Stimulated activated CD8-positive, alpha-beta memory T cell treated with anti-CD3 and anti-CD28 coated beads, Interleukin-7, amount 100 ng/mL, for 1 hour (primary cell): ENCODE measurements around the gene GAB3.

ENCODE experiments used
- DNase-seq, 2 donors: peaks; one replicate each; pipeline ENCODE4 v3.0.0-alpha.2; 2020; ENCODE audit warnings: low read depth in 2 of 2

The GAB3 gene

DNA sequence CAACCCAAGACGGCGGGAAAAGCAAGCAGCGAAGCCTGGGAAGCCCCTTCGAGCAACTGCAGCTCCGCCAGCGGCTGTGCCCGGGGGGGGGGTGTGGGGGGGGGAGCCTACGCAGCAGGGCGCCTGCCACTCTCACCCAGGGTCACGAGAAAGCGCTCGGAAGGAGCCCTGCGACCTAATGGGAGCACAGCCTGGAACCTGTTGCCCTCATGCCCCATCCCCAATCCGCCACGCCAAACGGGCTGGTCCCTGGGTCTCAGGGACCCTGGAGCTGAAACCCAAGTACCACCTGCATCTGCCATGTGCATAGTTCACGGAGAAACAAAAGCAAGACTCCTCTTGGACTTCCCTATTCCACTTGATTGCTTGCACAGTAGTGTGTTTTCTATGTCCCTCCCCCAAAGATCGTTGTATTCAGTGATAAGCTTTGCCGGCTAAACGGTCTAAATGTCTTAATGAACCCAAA is 359 bp upstream of the GAB3 start:
- no peak for DNase-seq

DNA sequence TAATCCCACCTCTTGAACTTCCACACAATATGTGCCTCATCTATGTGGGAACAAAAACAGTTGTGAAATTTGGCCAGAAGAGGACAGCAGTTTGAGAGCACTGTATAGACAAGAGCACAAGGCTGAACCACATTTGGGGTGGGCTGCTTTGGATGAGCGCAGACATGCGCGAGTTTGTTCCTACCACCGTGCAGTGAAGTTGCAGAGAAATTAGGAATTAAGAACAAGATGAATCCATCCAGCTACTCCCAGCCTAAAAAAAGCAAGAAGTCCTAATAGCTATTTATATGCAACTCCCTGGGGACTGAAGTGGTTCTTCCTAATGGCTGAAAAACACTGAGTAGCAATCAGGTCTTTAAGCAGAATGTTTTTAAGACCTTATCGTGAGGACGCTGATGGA is 1.0 kb downstream of the GAB3 start:
- no peak for DNase-seq

DNA sequence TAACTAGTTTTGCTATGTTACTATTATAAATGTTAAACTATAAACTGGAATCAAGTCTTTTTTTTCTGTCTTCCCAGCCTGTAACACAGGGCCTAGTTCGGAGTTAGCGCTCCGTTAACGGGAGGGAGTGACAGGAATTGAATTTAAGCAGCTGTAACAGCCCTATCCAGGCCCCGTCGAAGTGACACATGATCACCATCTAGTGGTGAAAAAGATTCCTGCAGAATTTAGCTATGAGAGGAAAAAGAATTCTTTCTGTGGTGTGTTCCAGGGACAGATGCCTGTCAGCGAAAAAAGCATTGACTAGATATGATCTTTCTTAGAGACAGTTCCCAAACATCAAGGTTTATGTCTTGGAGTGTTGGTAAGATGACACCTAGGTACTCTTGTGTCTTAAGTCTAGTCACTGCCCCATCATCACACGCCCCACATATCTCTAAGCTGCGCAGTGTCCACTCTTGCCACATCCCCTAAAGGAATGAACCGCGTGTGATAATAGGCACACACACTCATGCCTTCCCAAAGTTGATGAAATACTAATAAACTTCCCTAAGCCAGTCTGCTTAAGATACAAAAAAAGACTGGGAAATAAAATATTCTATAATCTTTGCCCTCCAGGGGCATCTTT is 2.1 kb downstream of the GAB3 start:
- DNase-seq: no peak

DNA sequence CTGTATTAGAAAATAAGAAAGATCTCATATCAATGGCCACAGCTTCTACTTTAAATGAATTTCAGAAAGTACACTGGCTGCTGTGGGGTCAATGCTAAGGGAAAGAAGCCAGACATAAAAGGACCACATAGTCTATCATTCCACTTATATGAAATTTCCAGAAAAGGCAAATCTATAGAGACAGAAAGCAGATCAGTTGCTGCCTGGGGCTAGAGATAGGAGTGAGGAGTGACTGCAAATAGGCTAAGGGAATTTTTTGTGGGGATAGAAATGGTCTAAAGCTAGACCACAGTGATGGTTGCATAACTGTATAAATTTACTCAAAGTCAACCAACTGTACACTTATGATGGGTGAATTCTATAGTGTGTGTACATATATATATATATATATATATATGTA is 8.3 kb downstream of the GAB3 start:
- no peak for DNase-seq

DNA sequence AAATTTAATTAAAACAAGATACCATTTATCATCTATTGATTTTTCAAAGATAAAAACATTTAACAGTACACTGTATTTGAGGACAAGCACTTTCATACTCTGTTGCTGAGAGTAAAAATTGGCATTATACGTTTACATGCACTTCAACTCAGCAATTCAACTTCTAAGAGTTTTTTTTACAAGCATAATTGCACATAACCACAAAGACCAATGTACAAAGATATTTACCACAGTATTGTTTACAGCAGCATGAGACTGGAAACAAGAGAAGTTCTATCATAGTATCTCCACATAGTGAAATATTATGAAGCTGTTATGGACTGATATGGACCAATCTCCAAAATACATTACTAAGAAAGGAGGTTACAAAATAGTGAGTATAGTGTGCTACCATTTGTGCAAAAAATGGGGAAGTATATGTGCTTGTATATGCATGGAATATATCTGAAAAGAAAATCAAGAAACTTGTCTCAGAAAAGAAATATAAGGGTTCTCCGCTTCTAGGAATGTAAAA is 10.9 kb downstream of the GAB3 start:
- DNase-seq: no peak

DNA sequence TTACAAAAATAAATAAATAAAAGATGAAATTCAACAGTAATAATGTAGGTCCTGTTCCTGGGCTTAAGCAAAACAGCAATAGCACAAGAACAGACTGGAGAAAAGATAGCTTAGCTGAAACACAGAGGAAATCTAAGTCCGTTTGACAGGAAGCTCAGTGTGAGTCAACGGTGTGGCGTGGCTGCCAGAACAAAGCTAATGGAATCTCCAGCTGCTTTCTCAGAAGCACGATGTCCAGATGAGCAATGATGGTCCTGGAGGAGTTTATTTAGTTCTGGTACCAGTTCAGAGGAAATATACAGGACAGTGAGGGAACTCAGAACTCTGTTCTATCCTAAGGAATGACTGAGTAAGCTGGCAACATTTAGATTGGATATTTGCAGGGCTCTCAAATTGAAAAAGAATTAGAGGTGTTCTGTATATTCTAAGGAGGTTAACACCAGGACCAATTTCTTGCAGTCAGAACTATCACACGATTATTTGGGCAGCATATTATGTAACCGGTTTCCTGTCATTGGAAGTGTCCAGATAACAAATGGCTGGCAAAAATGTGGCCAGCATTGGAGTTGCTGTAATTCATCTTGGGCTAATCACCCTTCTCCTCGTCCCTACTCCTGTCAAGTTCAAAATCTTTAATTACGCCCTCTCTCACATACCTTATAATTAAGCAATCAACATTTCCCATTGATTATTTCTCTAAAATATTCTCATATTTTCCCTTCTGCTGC is 12.7 kb downstream of the GAB3 start:
- no peak for DNase-seq

DNA sequence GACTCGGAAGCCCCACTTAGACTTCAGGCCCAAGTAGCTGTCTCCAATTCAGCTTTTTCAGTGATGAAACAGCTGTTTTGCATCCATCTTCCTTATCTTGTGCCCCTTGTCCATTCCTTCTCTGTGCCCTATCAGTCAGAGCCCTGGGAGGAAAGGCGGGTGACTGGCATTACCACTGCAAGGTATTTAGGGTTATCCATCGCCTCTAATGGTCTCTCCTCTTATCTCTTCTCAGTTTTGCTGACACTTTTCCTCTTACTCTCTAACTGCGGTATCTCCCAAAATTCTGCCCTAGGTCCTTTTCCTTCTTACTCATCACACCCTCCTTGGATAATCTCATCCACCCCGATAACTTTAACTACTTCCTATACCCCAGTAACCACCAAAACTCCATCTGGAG is 13.7 kb downstream of the GAB3 start:
- DNase-seq: no peak

DNA sequence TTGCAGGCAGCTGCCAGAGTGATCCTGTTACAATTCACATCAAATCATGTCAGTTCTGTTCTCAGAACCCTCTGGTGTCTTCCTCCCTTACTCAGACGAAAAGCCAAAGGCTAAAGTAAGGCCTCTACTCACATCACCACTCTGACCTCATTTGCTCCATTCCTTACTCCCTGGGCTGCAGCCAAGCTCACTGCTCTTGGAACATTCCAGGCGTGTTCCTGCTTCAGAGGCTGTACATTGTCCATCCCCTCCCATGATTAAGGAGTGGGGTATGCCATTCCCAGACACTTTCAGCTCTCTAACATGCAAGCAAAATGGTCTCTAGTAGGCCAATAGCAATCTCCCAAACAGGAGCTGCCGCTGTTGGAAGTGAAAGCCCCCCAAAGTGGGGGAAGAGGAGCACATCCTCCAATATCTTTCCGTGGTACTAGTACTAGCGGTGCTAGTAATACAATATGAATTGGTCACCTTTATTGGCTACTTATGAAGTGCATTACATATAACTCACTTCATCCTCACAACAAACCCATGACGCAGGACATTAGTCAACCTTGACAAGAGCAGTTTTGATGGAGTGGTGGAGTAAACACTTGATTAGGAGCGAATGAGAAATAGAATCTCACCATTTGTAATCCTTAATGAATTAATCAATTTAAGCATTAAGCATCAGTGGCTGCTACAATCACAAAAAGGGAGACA is 15.0 kb downstream of the GAB3 start:
- DNase-seq: no peak

DNA sequence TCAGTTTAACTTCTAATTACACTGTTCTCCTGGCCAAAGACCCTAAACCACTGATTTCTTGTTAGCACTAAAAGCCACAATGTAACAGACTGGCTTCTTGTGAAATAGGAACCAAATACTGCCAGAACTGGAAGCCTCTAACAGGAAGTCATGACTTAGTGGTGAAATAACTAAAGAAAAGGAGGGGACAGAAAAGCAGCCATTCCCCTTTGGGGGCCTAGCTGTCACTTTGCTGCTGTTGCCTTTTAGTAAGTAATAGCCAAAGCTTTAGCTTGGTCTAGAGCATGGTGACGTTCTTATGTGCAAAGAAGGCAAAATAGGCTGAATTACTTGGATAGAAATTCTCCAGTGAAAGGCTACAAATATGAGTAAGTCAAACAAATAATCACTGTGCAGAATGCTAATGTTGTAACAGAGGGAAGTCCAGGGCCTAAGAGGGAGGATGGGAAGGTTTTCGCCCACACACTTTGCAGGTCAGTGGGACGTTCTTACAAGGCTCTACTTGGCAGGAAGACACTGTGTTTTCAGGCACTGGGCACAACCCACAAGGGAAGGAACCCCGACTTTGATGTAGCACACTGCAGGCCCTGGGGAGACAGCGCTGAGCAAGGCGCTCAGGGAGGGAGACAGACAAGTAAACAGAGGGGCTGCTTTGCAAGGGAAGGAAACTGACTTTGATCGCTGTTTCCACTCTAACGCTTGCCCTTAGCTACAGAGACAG is 16.7 kb downstream of the GAB3 start:
- peak in 1 of 2 donors; percentile 13 for DNase-seq

DNA sequence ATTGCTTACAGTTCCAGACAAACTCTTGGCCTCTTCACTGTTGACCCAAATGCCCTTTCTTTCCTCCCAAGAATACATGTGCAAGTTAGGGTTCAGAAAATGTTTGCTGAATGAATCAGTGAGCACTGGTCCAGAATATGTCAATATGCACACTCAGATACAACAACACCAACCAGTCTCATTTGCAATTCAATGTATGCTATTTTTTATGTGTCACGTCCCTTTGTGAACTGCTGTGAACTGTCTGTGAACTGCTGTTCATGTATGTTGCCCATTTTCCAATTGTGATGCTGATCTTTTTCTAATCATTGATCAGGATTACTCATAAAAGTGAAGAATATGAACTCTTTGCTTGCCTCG is 17.8 kb downstream of the GAB3 start:
- no peak for DNase-seq

DNA sequence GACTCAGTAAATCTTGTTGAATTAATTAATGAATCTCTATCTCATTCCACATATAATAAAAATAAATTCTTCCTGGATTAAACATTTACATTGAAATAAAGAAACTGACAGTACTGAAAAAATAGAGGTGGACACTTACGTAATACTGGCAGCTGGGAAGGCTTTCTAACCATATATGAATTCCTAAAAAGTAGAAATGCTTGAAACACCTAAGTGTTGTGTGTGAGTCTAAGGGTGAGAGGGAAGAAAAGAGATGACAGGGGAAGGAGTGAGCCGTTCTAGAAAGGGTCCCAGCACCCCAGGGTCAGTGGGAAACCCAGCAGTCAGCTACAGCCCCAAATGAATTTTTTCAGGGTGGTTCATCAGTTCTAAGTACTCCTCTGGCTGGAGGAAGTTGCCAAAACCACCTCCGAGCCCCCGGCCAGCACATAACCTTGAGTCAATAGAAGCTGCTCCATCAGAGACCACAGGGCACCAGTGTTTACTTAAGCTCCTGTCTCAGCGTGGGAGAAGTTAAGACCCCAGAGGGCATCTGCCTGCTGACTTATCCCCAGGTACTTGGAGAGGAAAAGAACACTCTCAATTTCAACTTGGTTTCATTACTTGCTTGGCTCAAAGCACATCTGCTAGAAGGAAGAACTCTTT is 18.3 kb downstream of the GAB3 start:
- no peak for DNase-seq

DNA sequence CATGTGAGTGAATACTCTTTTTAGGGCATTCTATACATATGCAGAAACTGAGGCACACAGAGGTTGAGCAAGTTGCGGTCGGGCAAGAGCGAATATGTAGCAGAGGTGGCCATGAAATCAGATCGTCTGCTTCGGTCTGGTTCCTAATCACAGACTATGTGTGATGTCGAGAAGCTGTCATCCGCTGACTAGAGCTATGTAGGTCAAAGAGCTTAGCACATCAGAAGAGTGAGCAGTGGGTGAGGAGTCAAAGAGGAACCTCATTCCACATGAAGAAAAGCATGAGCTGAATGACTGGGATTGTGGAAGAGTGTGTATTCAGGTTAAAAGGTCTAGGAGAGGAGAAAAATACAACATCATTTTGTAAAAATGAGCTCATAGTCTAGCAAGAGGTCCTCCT is 19.0 kb downstream of the GAB3 start:
- DNase-seq: no peak

DNA sequence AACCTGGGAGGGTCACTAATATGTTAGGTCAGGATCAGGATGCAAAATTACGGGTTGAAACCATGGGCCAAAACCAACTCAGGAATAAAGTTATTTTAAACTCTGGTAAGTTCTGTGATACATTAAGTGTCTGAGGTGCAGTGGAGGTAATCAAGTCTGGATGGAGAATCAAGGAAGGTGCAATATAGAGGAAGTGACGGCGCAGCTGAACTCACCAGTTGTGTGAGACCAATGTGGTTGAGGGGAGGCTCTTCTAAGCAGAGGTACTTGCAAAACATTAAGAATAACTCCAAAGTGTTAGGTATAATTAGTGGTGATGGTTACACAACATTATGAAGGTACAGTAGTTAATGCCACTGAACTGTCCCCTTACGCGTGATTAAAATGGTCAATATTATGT is 19.7 kb downstream of the GAB3 start:
- DNase-seq: no peak

DNA sequence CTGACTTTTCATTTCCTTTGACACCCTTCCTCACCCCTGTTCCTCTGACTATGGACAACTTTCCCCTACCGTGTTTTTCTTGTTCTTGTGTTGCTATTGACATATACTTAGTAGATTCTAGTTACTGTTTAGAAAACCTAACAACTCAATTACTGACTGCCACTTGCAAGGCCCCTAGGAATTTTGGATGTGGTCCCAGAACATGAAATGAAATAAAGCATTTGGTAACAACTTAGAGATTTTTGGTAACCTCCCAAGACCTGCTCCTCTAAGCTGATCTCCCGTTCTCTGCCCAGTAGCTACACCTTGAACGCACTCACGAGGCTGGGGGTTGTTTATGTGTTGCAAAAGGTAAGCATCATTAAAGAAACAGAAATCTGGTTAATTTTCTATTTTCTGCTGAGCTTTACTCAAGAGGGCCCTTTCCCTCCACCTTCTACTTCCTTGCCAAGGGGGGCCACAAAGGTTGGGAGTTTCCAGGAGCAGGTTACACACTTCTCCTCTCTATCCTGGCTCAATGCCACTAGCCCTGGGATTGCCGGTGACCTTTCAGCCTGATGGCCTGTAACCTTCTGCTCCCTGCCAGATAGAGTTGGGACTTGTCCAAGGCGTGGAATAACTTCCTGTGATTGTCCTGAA is 20.5 kb downstream of the GAB3 start:
- DNase-seq: no peak

DNA sequence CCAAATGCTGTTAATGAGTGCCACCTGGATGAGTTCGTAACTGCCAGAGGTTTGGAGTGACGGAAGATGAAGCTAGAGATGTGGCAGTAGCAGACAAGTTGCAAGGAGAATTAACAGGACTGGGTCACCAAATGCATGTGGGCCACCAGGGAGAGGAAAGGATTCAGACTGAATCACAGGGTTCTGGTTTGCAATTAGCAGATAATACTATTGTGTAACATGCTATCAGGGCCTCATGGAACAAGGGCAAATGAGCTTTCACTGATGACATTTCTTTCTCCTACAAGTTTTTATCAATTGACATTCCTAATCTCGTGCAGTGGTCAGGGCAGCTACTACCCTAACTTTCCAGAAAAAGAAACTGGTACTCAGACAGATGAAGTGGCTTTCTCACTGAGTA is 21.4 kb downstream of the GAB3 start:
- no peak for DNase-seq

DNA sequence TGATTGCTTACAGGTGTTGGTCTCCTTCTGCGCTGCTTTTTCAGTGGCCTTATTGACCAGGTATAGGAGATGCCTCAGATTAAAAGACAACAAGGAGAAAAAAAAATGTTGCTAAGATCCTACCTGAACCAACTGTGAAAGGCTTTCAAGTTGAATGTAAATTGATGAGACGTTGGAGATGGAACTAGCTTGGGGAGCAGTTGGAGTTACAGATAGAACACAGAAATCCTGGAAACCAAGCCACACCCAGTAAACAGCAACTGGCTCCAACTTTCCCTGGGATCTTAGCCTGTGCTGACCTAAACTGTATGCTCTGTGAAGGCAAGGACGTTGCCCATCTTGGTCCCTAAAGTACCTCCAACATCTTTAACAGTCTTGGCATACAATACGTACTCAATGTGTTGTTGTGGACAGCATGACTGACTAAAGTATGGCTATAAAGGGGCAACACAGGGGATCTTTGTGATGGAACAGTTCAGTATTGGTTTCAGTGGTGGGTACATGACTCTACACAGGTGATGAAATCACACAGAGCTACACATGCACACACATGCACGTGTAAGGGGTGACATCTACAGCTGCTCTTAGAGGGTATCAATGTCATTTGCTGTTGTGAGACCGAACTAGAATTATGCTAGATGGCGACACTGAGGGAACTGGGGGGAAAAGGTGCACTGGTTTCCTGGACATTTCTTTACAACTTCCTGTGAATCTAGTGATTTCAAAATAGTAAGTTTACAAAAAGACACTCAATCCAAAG is 22.3 kb downstream of the GAB3 start:
- DNase-seq: no peak

DNA sequence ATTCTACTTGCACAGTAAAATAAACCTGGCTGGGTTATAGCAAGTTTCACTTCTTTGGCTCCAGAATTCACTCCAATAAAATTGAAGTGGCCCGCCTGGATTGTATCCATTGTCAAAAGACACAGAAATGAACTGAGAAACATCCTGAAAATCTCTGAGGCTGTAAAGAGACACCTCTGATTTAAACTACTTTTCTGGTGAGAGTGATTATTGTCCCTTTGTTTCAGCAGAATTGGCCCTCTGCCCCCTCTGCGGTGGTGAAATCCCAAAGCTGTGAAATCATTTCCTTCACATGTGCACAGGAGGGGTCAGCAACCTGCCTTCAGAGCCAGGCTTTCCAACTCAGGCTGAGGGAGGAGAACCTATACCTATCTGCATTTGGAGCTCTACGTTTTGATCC is 23.0 kb downstream of the GAB3 start:
- DNase-seq: no peak

DNA sequence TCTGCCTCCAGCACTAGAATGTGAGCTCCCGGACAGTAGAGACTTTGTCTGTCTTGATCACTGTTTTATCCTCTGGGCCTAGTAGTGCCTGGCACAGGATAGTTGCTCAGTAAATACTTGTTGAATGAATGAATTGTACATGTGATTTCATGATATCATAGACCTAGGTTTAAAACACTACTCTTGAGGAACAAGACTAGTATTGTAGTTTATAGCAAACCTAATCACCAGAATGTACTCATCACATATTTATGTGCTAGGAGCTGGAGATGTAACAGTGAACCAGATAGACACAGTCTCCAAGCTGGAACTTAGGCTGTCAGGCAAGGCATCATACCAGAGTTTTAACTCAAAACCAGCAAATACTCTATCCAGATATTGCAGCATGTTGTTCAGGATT is 23.5 kb downstream of the GAB3 start:
- DNase-seq: no peak

DNA sequence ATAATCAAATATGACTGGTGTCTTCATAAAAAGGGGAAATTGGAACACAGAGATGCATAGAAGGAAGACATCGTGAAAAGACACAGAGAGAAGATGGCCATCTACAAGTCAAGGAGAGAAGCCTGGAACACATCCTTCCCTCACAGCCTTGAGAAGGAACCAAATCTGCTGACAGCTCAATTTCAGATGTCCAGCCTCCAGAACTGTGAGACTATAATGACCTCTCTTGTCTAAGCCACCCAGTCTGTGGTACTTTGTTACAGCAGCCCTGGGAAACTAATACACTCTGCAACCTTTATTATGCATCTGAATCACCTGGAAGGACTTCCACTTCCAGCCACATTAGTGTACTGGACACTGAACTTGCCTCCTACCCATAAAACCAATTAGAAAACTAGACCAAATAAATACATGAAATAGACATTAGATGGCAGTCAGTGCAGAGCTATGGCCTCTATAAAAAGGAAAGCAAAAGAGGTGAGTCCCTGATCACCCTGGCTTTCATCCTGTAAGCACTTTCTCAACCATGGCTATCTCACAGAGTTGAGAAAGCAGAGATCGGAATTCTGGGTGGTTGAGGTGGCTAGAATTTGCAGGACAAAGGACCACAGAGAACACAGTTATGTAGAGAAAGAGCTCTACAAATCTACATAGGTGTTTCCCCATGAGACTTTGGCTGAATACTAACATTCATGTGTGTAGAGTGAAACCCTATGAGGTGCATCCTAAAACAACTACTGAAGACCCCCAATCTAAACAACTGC is 25.7 kb downstream of the GAB3 start:
- no peak for DNase-seq

DNA sequence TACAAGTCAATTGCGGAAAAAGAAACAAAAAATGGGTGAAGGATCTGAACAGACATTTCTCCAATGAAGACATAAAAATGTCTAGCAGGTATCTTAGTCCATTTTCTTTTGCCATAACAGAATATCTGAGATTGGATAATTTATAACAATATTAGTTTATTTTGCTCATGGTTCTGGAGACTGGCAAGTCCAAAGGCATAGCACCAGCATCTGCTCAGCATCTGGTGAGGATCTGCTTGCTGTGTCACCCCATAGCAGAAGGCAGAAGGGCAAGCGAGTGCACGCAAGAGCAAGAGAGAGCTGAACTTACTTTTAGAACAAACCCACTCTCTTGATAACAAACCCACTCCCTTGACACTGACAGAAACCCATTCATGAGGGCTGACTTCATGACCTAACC is 29.7 kb downstream of the GAB3 start:
- DNase-seq: no peak
